Sigmoid colon (tissue), 7 donors: ENCODE data around the gene SNCAIP. TPM values are rescaled to one million over a fixed set of nuclear protein-coding genes. Genes with fewer than 3 reads are reported as not detected.

Source experiments
- DNase-seq: peaks from one replicate; pipeline ENCODE4 v3.0.0-alpha.2; 2019
- H3K27ac ChIP-seq, 4 donors: fragments of 200-600 bp; sonication (generic); one replicate each; pipeline ENCODE4 v1.5.1; 2016 to 2019; ENCODE audit warnings: mild to moderate bottlenecking in 1 of 4
- H3K27me3 ChIP-seq, 3 donors: fragments of 200-600 bp; sonication (generic); one replicate each; pipeline ENCODE4 v1.5.1; 2019; ENCODE audit warnings: mild to moderate bottlenecking in 1 of 3
- H3K36me3 ChIP-seq, 4 donors: fragments of 200-600 bp; sonication (generic); one replicate each; pipeline ENCODE4 v1.5.1; 2016 to 2019
- H3K4me1 ChIP-seq, 4 donors: fragments of 200-600 bp; sonication (generic); one replicate each; pipeline ENCODE4 v1.5.1; 2017 to 2019
- H3K4me3 ChIP-seq, 4 donors: fragments of 200-600 bp; sonication (generic); one replicate each; pipeline ENCODE4 v1.5.1; 2017 to 2019; ENCODE audit warnings: mild to moderate bottlenecking in 2 of 4, moderate library complexity in 1 of 4
- H3K9me3 ChIP-seq, 4 donors: fragments of 200-600 bp in 3 of 4; sonication (generic) in 3 of 4; one replicate each; pipeline versions ENCODE4 v1.5.1 to v1.6.1; 2013 to 2019
- EP300 ChIP-seq, 4 donors: sonication (generic); formaldehyde crosslinking; IDR thresholded peaks; one replicate each; pipeline ENCODE4 v1.6.1; 2017; ENCODE audit warnings: antibody characterized with exemption in 4 of 4
- POLR2A ChIP-seq, 2 donors: fragments of 450-650 bp; IDR thresholded peaks; one replicate each; pipeline ENCODE4 v1.6.1; 2016; ENCODE audit warnings: antibody characterized with exemption in 2 of 2, mild to moderate bottlenecking in 2 of 2, moderate library complexity in 2 of 2
- POLR2AphosphoS5 ChIP-seq, 4 donors: sonication (generic); formaldehyde crosslinking; IDR thresholded peaks; one replicate each; pipeline ENCODE4 v1.6.1; 2017; ENCODE audit warnings: antibody characterized with exemption in 4 of 4
- WGBS, 2 donors: extraction: QIAGEN DNeasy Blood & Tissue Kit; methylation state at CpG; one replicate each; pipeline ENCODE4 v1.1.7; 2013; 5-methylcytosine and 5-hydroxymethylcytosine counted together
- intact Hi-C: fragments of 100-400 bp; cut with DNase I; formaldehyde crosslinking; loops from one replicate; pipeline ENCODE4 v1.15.1; 2023
- polyA plus RNA-seq, 3 donors: library from polyadenylated mRNA; stranded (reverse); fragments of 200-250 nt; gene quantifications; one replicate each; pipeline ENCODE4 v1.2.3, GENCODE V29; 2013
- total RNA-seq, 4 donors: library from RNA; depleted of rRNA; stranded (reverse); fragments of >200 nt; gene quantifications; one replicate each; pipeline ENCODE4 v1.1.0, GENCODE V29; 2016
- TF ChIP-seq, protein P1 (sequence below), 4 experiments: fragments of 450-650 bp in 3 of 4; fragments of 200-600 bp in 1 of 4; IDR thresholded peaks; one replicate each; pipeline ENCODE4 v1.5.1; 2016 to 2019; ENCODE audit warnings: antibody characterized with exemption in 4 of 4, mild to moderate bottlenecking in 3 of 4, moderate library complexity in 2 of 4
- donor health status: healthy with polysubstance abuse.
- donor health status: Bipolar disorder and iron deficiency.
- donor health status: healthy.

SNCAIP gene
- total and polyA plus RNA-seq, 7 donors, result 1.2 to 4.3 (median 3.2) TPM; not detected in 1

- H3K27me3 ChIP-seq, result no peaks in the 10 kb centered on the region
- no peak overlapping the region for H3K4me3 ChIP-seq
- peaks cover 0 to 4% (median 0%) of the 10 kb centered on the region in 4 donors for H3K4me1 ChIP-seq
- no peak for DNase-seq
- TF ChIP-seq EP300 (IDR thresholded peaks at IDR 0.05), result no peak
- TF ChIP-seq, protein P1, sequence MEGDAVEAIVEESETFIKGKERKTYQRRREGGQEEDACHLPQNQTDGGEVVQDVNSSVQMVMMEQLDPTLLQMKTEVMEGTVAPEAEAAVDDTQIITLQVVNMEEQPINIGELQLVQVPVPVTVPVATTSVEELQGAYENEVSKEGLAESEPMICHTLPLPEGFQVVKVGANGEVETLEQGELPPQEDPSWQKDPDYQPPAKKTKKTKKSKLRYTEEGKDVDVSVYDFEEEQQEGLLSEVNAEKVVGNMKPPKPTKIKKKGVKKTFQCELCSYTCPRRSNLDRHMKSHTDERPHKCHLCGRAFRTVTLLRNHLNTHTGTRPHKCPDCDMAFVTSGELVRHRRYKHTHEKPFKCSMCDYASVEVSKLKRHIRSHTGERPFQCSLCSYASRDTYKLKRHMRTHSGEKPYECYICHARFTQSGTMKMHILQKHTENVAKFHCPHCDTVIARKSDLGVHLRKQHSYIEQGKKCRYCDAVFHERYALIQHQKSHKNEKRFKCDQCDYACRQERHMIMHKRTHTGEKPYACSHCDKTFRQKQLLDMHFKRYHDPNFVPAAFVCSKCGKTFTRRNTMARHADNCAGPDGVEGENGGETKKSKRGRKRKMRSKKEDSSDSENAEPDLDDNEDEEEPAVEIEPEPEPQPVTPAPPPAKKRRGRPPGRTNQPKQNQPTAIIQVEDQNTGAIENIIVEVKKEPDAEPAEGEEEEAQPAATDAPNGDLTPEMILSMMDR (IDR thresholded peaks at IDR 0.05), result no peak
- TF ChIP-seq POLR2AphosphoS5 (IDR thresholded peaks at IDR 0.05), result no peak
- no peak for TF ChIP-seq POLR2A (IDR thresholded peaks at IDR 0.05)
- intact Hi-C loops, result no loop called here
- 93% methylated on average over 3 of the region's 3 CpGs for WGBS, 2 donors
- peaks cover 0 to 4% (median 0%) of the 10 kb centered on the region in 4 donors for H3K9me3 ChIP-seq
- no peaks in the 10 kb centered on the region for H3K36me3 ChIP-seq
- no peak overlapping the region for H3K27ac ChIP-seq
Measured at GRCh38 chr5:122283592-122283991, 28.4 kb upstream of the SNCAIP start.

- intact Hi-C loops, result no loop called here
- no peak for DNase-seq
- H3K27me3 ChIP-seq, result no peaks in the 10 kb centered on the region
- no peak for TF ChIP-seq POLR2A (IDR thresholded peaks at IDR 0.05)
- TF ChIP-seq, protein P1 (IDR thresholded peaks at IDR 0.05), result no peak
- H3K27ac ChIP-seq, result no peak overlapping the region
- WGBS, 2 donors, result 78 to 81% methylated on average over 4 of the region's 4 CpGs
- H3K4me1 ChIP-seq, result peaks cover 0 to 4% (median 0%) of the 10 kb centered on the region in 4 donors
- H3K36me3 ChIP-seq, result no peaks in the 10 kb centered on the region
- H3K9me3 ChIP-seq, result no peaks in the 10 kb centered on the region
- no peak overlapping the region for H3K4me3 ChIP-seq
Measured at GRCh38 chr5:122286541-122286940, 25.5 kb upstream of the SNCAIP start.

DNA sequence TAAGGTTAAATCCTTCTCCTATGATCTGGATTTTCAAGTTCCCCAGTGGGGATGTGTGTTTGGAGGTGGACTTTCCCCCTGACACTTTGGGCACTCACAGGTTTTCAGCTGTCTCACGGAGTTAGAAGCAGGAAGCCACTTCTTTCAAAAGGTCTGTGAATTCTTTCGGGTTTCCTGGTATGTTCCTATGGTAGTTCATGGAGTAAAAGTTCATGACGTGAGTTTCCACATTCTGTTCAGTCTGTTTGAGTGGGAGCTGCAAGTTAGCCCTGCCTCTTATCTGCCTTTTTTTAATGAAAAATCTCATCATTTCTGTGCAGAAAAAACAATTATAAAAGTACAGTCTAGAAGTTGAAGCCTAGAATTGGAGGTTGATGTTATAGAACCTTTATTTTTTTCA lies 24.9 kb upstream of the SNCAIP start:
- H3K27me3 ChIP-seq, result no peaks in the 10 kb centered on the region
- no peak overlapping the region for H3K4me3 ChIP-seq
- WGBS, 2 donors, result 36 to 63% methylated on average over 3 of the region's 3 CpGs
- intact Hi-C loops, result no loop called here
- no peaks in the 10 kb centered on the region for H3K36me3 ChIP-seq
- H3K9me3 ChIP-seq, result no peaks in the 10 kb centered on the region
- H3K27ac ChIP-seq, result no peak overlapping the region
- TF ChIP-seq EP300 (IDR thresholded peaks at IDR 0.05) (no peak), POLR2A (IDR thresholded peaks at IDR 0.05) (no peak), POLR2AphosphoS5 (IDR thresholded peaks at IDR 0.05) (no peak)
- TF ChIP-seq, protein P1 (IDR thresholded peaks at IDR 0.05), result no peak
- DNase-seq, result no peak
- H3K4me1 ChIP-seq, result peaks cover 0 to 4% (median 0%) of the 10 kb centered on the region in 4 donors

GRCh38 chr5:122291000-122291901 lies 20.8 kb upstream of the SNCAIP start:
- Histone ChIP-seq H3K9me3 (no peaks in the 10 kb centered on the region), H3K27me3 (no peaks in the 10 kb centered on the region), H3K27ac (no peak overlapping the region), H3K4me3 (no peak overlapping the region), H3K36me3 (no peaks in the 10 kb centered on the region), H3K4me1 (no peaks in the 10 kb centered on the region)
- no peak for DNase-seq
- no peak for TF ChIP-seq EP300 (IDR thresholded peaks at IDR 0.05)
- intact Hi-C loops, result no loop called here
- 69 to 78% methylated on average over 7 of the region's 7 CpGs for WGBS, 2 donors

DNA sequence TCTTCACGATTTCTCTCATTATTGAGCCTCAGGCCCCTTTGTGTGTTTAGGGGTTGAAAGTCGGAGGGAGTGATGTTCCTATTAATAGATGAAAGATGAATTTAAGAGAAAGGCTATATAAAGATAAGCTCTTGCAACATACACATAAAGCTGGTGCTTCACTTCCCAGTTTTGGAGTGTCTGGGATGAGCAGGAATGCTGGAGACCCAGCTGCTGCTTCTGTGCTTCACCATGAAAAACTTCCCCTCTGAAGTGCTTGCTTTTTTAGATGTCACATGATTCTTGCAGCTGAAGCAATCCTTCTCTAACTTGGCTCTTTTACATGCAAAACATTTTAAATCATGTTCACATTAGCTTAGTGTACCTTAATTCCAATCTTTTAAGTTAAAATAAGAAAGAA lies 19.7 kb upstream of the SNCAIP start:
- Histone ChIP-seq H3K4me1 (no peaks in the 10 kb centered on the region), H3K36me3 (no peaks in the 10 kb centered on the region), H3K27ac (no peak overlapping the region), H3K4me3 (no peak overlapping the region), H3K27me3 (no peaks in the 10 kb centered on the region), H3K9me3 (no peaks in the 10 kb centered on the region)
- no peak for TF ChIP-seq POLR2AphosphoS5 (IDR thresholded peaks at IDR 0.05)
- no peak for TF ChIP-seq POLR2A (IDR thresholded peaks at IDR 0.05)
- no peak for TF ChIP-seq EP300 (IDR thresholded peaks at IDR 0.05)
- TF ChIP-seq, protein P1 (IDR thresholded peaks at IDR 0.05), result no peak
- no peak for DNase-seq
- 64 to 65% methylated on average over 2 of the region's 2 CpGs for WGBS, 2 donors
- intact Hi-C loops, result no loop called here
